Tibial nerve (tissue), 3 donors: ENCODE measurements around the gene ANKRD44.

ENCODE experiments used
- POLR2A ChIP-seq, 2 donors: fragments of 450-650 bp; IDR thresholded peaks; one replicate each; pipeline ENCODE4 v1.6.1; 2017; ENCODE audit warnings: antibody characterized with exemption in 2 of 2, mild to moderate bottlenecking in 2 of 2, moderate library complexity in 2 of 2
- TF ChIP-seq, protein P1 (sequence below), 5 experiments: fragments of 200-600 bp in 3 of 5; fragments of 450-650 bp in 2 of 5; sonication (generic) in 3 of 5; IDR thresholded peaks; one replicate each; pipeline ENCODE4 v1.5.1; 2016 to 2019; ENCODE audit warnings: antibody characterized with exemption in 5 of 5, mild to moderate bottlenecking in 3 of 5, moderate library complexity in 2 of 5

DNA sequence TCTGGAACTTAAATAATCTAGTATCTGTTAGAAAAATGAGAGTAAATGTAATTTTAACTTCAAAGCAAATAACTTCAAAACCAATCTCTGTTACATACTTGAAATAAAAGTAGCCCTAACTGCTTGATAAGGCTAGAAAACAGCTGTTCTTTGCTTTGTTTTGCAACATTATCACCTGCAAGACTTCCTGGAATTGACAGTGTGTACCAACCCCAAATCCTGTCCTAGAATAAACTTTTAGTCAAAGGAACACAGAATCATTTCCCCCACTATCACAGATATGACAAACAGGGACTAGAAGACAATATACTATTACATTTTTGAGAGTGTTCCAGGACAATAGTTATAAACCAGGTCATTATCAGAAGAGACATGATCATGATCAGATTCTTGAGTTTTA is 278.8 kb downstream of the ANKRD44 start:
- TF ChIP-seq POLR2A (IDR thresholded peaks at IDR 0.05): no peak
- TF ChIP-seq, protein P1, sequence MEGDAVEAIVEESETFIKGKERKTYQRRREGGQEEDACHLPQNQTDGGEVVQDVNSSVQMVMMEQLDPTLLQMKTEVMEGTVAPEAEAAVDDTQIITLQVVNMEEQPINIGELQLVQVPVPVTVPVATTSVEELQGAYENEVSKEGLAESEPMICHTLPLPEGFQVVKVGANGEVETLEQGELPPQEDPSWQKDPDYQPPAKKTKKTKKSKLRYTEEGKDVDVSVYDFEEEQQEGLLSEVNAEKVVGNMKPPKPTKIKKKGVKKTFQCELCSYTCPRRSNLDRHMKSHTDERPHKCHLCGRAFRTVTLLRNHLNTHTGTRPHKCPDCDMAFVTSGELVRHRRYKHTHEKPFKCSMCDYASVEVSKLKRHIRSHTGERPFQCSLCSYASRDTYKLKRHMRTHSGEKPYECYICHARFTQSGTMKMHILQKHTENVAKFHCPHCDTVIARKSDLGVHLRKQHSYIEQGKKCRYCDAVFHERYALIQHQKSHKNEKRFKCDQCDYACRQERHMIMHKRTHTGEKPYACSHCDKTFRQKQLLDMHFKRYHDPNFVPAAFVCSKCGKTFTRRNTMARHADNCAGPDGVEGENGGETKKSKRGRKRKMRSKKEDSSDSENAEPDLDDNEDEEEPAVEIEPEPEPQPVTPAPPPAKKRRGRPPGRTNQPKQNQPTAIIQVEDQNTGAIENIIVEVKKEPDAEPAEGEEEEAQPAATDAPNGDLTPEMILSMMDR (IDR thresholded peaks at IDR 0.05): no peak
